GM23338 (cell line): ENCODE data around the gene SPATA45.
A peak's percentile ranks its signal among the peaks of the same experiment; 100 is the strongest.

Experiments
- CREB1 ChIP-seq: fragments of 250-450 bp; sonication (Bioruptor Pico); IDR thresholded peaks from 2 replicates; pipeline ENCODE4 v1.5.0; 2020; ENCODE audit warnings: low read depth, mild to moderate bottlenecking, moderate library complexity
- EZH2 ChIP-seq: fragments of 200-600 bp; sonication (generic); IDR thresholded peaks from one replicate; pipeline ENCODE4 v1.8.0; 2017; ENCODE audit warnings: antibody characterized with exemption, mild to moderate bottlenecking, low read depth; ENCODE audit not compliant: unreplicated experiment
- EZH2phosphoT487 ChIP-seq: fragments of 200-600 bp; sonication (generic); IDR thresholded peaks from one replicate; pipeline ENCODE4 v1.8.1; 2018; ENCODE audit warnings: antibody characterized with exemption; ENCODE audit not compliant: unreplicated experiment
- JUNB ChIP-seq: IDR thresholded peaks from one replicate; pipeline ENCODE4 v1.6.1; 2016; ENCODE audit warnings: antibody characterized with exemption; ENCODE audit not compliant: unreplicated experiment
- NANOG ChIP-seq: IDR thresholded peaks from 2 replicates; pipeline ENCODE4 v1.6.1; 2016; ENCODE audit warnings: antibody characterized with exemption, borderline replicate concordance
- POLR2AphosphoS5 ChIP-seq: IDR thresholded peaks from 2 replicates; pipeline ENCODE4 v1.6.1; 2016; ENCODE audit warnings: antibody characterized with exemption, low read depth
- STAT1 ChIP-seq: IDR thresholded peaks from one replicate; pipeline ENCODE4 v1.6.1; 2016; ENCODE audit warnings: antibody characterized with exemption; ENCODE audit not compliant: unreplicated experiment
- ZNF114 ChIP-seq: fragments of 250-450 bp; sonication (Bioruptor Pico); IDR thresholded peaks from 2 replicates; pipeline ENCODE4 v1.5.0; 2020; ENCODE audit warnings: mild to moderate bottlenecking, moderate library complexity
- ZNF331 ChIP-seq: fragments of 250-450 bp; sonication (Bioruptor Pico); IDR thresholded peaks from 2 replicates; pipeline ENCODE4 v1.5.0; 2020; ENCODE audit warnings: low read depth, mild to moderate bottlenecking, moderate library complexity
- TF ChIP-seq, protein P1 (sequence below), 2 experiments: fragments of 200-600 bp in 1 of 2; sonication (generic) in 1 of 2; conservative IDR thresholded peaks; 2 replicates each; pipeline versions ENCODE4 v1.5.1 to v1.6.1; 2016 to 2017; ENCODE audit warnings: antibody characterized with exemption in 2 of 2, low read depth in 2 of 2, mild to moderate bottlenecking in 2 of 2, moderate library complexity in 1 of 2
- TF ChIP-seq, protein P2 (sequence below): IDR thresholded peaks from 2 replicates; pipeline ENCODE4 v1.6.1; 2016; ENCODE audit warnings: antibody characterized with exemption
- TF ChIP-seq, protein P3 (sequence below): IDR thresholded peaks from one replicate; pipeline ENCODE4 v1.6.1; 2018; ENCODE audit warnings: antibody characterized with exemption; ENCODE audit not compliant: unreplicated experiment
- TF ChIP-seq, protein P4 (sequence below): fragments of 250-450 bp; sonication (Bioruptor Pico); IDR thresholded peaks from 2 replicates; pipeline ENCODE4 v1.5.0; 2020; ENCODE audit warnings: mild to moderate bottlenecking, moderate library complexity

DNA sequence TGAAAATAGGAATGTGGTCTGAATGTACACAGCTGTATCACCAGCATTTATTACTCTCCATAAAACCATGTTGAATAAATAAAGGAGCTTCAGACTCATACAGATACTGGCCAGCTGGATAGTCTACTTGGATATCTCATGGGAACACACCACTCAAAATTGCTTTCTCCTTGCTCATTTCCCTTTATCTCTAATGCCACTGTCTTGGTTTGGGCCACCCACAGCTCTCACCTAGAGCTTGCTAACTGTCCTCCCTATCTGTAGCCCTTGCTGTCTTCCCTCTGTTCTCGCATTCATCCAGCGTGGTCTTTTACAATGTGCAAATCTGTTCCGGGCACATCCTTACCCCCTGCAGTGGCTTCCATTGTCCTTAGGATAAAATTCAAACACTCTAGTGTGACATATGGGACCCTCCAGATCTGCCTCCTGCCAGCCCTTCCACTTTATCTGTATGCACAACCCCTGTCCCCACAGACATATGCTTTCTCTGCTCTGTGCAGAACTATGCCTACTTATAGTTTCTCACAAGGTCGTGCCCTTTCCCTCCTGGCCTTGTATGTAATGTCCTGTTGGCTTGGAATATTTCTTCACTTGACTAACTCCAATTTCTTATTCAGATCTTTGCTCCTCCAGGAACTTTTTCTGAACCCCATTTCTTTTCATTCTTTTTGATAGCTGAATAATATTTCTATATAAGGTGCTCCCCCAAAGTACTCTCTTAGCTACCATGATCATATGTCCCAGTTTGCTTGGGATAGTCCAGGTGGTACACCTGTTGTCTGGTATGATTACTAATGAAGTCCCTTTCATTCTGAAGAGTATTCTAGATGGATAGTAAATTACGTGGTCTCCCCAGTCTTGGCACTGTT, 13.5 kb upstream of the SPATA45 start:
- TF ChIP-seq, protein P1, sequence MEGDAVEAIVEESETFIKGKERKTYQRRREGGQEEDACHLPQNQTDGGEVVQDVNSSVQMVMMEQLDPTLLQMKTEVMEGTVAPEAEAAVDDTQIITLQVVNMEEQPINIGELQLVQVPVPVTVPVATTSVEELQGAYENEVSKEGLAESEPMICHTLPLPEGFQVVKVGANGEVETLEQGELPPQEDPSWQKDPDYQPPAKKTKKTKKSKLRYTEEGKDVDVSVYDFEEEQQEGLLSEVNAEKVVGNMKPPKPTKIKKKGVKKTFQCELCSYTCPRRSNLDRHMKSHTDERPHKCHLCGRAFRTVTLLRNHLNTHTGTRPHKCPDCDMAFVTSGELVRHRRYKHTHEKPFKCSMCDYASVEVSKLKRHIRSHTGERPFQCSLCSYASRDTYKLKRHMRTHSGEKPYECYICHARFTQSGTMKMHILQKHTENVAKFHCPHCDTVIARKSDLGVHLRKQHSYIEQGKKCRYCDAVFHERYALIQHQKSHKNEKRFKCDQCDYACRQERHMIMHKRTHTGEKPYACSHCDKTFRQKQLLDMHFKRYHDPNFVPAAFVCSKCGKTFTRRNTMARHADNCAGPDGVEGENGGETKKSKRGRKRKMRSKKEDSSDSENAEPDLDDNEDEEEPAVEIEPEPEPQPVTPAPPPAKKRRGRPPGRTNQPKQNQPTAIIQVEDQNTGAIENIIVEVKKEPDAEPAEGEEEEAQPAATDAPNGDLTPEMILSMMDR (conservative IDR thresholded peaks at IDR 0.05; ENCODE audit: low read depth in 2 of 2), result no peak
- TF ChIP-seq EZH2, result no peak
- peak; percentile 64 for TF ChIP-seq POLR2AphosphoS5
- TF ChIP-seq NANOG, result peak; percentile 39; the same call in 1 of the 2 replicates
- no peak for TF ChIP-seq CREB1 (CRISPR knock-in tag)
- no peak for TF ChIP-seq EZH2phosphoT487
- TF ChIP-seq, protein P2, sequence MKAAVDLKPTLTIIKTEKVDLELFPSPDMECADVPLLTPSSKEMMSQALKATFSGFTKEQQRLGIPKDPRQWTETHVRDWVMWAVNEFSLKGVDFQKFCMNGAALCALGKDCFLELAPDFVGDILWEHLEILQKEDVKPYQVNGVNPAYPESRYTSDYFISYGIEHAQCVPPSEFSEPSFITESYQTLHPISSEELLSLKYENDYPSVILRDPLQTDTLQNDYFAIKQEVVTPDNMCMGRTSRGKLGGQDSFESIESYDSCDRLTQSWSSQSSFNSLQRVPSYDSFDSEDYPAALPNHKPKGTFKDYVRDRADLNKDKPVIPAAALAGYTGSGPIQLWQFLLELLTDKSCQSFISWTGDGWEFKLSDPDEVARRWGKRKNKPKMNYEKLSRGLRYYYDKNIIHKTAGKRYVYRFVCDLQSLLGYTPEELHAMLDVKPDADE, result no peak
- TF ChIP-seq ZNF114 (CRISPR knock-in tag), result no peak
- TF ChIP-seq, protein P3, sequence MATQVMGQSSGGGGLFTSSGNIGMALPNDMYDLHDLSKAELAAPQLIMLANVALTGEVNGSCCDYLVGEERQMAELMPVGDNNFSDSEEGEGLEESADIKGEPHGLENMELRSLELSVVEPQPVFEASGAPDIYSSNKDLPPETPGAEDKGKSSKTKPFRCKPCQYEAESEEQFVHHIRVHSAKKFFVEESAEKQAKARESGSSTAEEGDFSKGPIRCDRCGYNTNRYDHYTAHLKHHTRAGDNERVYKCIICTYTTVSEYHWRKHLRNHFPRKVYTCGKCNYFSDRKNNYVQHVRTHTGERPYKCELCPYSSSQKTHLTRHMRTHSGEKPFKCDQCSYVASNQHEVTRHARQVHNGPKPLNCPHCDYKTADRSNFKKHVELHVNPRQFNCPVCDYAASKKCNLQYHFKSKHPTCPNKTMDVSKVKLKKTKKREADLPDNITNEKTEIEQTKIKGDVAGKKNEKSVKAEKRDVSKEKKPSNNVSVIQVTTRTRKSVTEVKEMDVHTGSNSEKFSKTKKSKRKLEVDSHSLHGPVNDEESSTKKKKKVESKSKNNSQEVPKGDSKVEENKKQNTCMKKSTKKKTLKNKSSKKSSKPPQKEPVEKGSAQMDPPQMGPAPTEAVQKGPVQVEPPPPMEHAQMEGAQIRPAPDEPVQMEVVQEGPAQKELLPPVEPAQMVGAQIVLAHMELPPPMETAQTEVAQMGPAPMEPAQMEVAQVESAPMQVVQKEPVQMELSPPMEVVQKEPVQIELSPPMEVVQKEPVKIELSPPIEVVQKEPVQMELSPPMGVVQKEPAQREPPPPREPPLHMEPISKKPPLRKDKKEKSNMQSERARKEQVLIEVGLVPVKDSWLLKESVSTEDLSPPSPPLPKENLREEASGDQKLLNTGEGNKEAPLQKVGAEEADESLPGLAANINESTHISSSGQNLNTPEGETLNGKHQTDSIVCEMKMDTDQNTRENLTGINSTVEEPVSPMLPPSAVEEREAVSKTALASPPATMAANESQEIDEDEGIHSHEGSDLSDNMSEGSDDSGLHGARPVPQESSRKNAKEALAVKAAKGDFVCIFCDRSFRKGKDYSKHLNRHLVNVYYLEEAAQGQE, result no peak
- no peak for TF ChIP-seq JUNB
- TF ChIP-seq ZNF331 (CRISPR knock-in tag), result no peak
- TF ChIP-seq STAT1, result no peak
- TF ChIP-seq, protein P4, sequence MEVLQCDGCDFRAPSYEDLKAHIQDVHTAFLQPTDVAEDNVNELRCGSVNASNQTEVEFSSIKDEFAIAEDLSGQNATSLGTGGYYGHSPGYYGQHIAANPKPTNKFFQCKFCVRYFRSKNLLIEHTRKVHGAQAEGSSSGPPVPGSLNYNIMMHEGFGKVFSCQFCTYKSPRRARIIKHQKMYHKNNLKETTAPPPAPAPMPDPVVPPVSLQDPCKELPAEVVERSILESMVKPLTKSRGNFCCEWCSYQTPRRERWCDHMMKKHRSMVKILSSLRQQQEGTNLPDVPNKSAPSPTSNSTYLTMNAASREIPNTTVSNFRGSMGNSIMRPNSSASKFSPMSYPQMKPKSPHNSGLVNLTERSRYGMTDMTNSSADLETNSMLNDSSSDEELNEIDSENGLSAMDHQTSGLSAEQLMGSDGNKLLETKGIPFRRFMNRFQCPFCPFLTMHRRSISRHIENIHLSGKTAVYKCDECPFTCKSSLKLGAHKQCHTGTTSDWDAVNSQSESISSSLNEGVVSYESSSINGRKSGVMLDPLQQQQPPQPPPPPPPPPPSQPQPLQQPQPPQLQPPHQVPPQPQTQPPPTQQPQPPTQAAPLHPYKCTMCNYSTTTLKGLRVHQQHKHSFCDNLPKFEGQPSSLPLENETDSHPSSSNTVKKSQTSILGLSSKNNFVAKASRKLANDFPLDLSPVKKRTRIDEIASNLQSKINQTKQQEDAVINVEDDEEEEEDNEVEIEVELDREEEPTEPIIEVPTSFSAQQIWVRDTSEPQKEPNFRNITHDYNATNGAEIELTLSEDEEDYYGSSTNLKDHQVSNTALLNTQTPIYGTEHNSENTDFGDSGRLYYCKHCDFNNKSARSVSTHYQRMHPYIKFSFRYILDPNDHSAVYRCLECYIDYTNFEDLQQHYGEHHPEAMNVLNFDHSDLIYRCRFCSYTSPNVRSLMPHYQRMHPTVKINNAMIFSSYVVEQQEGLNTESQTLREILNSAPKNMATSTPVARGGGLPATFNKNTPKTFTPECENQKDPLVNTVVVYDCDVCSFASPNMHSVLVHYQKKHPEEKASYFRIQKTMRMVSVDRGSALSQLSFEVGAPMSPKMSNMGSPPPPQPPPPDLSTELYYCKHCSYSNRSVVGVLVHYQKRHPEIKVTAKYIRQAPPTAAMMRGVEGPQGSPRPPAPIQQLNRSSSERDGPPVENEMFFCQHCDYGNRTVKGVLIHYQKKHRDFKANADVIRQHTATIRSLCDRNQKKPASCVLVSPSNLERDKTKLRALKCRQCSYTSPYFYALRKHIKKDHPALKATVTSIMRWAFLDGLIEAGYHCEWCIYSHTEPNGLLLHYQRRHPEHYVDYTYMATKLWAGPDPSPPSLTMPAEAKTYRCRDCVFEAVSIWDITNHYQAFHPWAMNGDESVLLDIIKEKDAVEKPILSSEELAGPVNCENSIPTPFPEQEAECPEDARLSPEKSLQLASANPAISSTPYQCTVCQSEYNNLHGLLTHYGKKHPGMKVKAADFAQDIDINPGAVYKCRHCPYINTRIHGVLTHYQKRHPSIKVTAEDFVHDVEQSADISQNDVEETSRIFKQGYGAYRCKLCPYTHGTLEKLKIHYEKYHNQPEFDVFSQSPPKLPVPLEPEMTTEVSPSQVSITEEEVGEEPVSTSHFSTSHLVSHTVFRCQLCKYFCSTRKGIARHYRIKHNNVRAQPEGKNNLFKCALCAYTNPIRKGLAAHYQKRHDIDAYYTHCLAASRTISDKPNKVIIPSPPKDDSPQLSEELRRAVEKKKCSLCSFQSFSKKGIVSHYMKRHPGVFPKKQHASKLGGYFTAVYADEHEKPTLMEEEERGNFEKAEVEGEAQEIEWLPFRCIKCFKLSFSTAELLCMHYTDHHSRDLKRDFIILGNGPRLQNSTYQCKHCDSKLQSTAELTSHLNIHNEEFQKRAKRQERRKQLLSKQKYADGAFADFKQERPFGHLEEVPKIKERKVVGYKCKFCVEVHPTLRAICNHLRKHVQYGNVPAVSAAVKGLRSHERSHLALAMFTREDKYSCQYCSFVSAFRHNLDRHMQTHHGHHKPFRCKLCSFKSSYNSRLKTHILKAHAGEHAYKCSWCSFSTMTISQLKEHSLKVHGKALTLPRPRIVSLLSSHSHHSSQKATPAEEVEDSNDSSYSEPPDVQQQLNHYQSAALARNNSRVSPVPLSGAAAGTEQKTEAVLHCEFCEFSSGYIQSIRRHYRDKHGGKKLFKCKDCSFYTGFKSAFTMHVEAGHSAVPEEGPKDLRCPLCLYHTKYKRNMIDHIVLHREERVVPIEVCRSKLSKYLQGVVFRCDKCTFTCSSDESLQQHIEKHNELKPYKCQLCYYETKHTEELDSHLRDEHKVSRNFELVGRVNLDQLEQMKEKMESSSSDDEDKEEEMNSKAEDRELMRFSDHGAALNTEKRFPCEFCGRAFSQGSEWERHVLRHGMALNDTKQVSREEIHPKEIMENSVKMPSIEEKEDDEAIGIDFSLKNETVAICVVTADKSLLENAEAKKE, result no peak
